GM19455 (cell line): ENCODE results near the gene PPP2R2D.

ENCODE experiments used
- ATAC-seq: cut with Tn5 transposase; IDR thresholded peaks from one replicate; pipeline ENCODE4 v1.9.1; 2021; ENCODE audit not compliant: unreplicated experiment

PPP2R2D gene

DNA sequence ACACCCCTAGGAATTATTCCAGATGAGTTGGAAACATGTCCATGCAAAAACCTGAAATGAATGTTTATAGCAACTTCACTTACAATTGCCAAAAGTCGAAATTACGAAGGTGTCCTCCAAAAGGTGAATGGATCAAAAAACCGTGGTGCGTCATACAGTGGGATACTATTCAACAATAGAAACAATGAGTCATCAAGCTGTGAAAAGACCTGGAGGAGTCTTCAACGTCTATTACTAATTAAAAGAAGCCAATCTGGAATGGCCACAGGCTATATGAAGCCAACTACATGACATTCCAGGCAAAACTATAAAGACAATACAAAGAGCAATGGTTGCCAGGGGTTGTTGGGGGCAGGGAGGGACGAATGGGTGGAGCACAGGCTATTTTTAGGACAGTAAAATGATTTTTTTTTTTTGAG lies 12.6 kb upstream of the PPP2R2D start:
- no peak for ATAC-seq

DNA sequence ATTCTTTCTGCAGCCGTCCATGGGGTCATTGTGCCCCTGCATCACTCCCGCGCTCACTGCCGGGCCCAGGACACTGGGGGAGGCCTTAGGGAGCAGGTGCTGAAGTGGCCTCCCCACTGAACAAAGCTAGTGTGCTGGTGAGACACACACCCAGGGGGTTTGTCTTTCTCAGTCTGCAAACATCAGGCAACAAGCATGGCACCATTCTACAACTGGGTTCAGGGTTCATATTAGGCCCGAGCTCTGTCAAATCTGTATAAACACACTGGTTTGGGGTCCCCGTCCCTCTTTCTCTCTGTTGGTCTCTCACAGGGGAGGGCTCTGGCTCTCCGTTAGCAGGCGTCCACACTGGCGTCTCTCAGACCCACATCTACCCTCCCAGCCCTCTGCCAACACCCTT lies 11.1 kb upstream of the PPP2R2D start:
- ATAC-seq = no peak

DNA sequence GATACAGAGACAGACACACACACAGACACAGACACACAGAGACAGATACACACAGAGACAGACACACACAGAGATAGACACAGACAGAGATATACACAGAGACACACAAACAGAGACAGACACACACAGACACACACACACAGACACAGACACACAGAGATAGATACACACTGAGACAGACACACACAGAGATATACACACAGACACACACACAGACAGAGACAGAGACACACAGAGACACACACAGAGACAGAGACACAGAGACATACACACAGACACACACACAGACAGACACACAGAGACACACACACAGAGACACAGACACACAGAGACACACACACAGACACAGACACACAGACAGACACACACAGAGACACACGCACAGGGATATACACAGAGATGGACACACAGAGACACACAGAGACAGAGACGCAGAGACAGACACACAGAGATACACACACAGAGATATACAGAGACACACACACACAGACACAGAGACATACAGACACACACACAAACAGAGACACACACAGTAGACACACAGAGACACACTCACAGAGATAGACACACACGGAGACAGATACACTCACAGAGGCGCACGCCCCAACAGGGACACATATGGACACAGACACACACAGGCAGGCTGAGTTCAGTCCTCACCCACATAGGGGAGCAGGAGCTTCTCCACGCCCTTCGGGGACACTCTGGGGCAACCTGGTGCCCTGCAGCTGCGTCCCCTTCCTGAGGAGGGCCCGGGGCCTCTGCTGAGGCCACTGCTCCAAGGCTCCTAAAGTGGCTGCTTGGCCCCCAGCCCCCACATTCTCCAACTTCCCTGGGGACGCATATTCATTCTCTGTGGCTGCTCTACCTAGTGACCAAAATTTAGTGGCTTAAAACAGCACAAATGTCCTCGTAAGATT lies 10.3 kb upstream of the PPP2R2D start:
- ATAC-seq = no peak

DNA sequence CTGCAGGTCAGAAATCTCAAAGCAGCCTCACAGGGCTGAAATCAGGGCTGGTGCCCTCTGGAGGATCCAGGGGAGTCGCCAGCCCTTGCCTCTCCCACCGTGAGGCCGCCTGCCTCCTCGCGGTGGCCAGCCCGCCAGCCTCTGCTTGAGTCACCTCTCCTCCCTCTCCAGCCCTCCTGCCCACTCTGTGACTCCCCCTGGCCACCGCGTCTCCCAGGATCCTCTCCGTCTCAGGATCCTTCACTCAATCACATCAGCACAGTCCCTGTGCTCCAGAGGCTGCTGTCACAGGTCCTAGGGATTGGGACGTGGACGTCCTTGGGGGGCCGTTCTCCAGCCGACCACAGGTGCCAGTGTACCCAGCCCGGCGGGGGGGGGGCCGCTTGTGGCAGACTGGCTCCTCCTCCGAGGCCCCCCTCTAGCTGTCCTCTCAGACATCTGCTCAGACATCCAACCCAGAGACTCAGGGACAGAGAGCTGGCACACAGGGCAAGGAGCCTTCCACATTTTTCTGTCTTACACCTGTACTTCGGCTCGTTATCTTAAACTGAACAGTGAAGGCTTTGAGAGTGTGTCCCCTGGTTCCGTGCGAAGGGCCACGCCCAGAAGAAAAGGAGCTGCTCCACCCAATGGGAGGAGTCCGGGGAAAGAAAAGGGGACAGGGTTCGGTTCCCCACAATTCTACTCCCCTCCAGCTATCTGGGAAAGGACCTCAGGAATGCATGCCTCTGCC lies 9.4 kb upstream of the PPP2R2D start:
- no peak for ATAC-seq

DNA sequence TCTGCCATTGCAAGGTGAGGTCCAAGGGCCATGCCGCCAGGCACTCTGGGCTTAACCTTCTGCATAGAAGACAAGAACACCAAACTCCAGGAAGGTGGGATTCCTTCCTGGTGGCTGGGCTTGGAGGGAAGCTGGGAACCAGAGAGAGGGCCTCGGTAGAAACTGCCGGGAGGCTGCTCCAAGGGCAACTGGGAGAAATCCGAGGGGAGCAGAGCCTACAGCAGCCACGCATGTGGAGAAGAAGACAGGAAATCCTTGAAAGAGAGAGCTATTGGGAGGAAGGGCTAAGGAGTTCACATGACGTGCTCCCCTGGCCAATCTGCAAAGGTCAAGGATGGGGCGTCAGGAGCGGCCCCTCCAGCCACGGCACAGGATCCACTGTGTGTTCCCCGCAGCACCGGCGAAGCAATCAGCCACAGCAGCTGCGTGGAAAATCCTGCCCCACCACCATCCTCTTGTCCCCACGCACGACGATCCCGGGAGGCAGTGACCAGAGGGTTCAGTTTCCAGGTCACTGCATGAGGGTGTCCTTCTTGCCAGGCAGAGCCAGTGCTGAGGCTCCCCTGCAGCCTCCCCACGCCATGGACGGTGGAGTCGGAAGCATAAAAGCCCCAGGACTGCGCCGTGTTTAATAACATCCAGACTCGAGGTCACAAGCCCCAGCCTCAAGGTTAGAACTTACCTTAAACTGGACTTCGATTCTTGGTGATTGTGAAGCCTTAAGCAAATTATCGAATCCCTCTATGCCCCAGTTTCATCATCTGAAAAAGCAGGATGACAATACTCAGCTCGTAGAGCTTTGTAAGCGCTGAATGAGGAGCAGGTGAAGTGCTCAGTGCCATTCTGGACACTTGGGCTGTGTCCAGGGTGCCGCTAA lies 8.6 kb upstream of the PPP2R2D start:
- no peak for ATAC-seq

DNA sequence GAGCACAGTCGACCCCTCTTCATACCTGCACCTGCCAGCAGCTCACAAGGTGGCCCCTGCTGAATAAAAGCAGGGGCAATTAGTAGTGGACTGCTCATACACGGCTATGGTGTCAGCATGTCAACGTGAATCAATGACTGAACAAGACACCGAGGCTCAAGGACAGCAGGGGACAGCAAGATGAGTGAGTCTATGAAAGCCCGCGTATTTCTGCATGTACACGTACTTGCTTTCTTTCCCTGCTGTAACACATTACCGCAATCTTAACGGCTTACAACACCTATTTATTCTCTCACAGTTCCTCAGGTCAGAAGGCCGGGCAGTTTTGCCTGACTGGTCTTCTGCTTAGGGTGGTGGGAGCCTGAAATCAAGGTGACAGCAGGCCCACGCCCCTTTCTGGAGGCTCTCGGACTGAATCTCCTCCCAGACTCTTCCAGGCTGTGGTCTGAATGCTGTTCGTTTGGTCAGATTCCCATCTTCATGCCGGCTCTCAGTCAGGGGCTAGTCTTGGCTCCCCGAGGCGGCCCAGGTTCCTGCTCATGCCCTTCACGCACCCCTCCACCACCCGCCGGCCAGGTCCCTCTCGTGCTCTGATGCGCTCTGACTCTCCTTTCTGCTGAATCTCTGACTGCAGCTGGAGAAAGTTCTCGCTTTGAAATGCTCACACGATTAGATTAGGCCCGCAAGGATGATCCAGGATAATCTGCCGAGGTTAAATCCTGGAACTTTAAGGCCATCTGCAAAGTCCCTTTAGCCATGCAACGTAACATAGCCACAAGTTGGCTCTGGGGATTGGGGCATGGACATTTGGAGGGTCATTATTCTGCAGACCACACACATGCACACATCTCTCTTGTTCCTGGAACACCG lies 7.8 kb upstream of the PPP2R2D start:
- ATAC-seq = no peak

DNA sequence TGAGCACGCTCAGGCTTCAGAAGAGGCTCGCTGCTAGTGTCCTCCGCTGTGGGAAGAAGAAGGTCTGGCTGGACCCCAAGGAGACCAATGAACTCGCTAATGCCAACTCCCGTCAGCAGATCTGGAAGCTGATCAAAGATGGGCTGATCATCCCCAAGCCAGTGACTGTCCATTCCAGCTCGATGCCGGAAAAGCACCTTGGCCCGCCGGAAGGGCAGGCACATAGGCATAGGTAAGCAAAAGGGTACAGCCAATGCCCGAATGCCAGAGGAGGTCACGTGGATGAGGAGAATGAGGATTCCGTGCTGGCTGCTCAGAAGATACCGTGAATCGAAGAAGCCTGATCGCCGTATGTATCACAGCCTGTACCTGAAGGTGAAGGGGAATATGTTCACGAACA lies 5.7 kb upstream of the PPP2R2D start:
- no peak for ATAC-seq

DNA sequence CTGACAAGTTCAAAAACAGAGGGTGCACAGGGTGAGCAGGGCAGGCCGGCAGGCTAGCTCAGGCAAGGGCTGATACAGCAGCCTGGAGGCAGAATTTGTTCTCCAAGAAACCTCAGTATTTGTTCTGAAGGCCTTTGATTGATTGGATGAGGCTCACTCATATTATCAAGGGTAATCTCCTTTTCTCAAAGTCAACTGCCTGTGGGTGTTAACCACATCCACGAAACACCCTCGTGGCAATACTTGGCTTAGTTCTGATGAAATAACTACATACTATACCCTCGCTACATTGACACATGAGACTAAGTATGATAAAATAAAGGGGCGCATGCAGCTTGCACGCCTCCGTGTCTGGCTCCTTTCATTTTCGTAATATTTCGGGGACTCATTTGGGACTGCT lies 4.4 kb upstream of the PPP2R2D start:
- ATAC-seq = no peak

DNA sequence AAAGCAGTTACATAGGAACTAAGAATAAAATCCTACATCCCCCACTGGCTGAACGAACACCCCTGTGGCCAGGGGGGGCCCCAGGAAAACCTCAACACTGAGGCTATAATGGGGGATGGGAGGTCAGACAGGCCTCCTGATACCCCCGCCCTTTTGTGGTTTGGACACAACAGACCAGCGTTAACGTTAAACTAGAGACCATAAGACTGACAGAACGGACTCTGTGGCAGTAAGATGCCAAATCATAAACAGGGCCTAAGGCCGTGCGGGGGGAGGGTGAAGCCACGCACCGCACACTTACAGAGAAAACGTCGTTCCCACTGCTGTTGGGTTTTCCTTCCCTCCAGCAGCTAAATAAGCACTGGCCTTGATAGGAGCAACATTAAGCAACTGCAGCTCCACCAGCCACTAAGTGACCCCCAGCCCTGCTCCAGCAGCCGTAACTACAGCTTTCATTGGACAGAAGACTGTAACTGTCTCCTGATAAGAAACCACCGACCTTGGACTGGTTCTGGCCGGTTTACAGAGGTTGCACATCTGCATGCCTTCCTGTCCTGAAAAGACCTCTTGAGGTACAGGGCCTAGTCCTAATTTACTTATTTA lies 3.4 kb upstream of the PPP2R2D start:
- no peak for ATAC-seq

DNA sequence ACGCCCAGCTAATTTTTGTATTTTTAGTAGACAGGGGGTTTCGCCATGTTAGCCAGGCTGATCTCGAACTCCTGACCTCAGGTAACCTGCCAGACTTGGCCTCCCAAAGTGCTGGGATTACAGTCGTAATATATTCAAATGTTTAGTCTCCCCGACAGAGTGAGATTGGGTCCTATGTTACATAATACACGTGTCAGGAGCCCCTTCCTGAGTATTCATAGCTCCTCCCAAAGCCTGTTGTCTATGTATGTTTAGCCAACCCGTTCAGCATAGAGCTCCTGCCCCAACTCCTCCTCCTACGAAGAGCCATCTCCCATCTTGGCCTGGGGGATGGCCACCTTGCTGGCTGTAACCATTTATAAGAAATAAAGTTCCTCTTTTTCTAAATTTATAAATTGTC lies 2.7 kb upstream of the PPP2R2D start:
- no peak for ATAC-seq

DNA sequence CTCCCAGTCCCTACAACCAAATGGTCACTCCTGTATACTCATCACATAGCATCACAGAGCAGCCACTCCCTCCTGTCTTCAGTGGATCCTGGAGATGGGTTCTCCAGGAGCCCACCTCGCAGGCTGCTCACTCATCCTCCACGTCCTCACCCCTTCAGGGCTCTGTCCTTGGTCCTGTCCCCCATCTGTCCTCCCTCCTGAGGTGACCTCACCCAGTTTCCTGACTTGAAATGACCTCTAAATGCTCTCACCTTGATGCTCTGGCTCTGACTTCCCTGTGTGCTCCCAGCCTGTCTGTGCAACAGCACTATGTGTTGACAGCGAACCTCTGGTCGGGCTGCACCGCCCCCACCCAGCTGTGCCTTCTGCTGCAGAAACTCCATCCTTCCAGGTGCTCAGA lies 2.1 kb upstream of the PPP2R2D start:
- ATAC-seq = no peak

DNA sequence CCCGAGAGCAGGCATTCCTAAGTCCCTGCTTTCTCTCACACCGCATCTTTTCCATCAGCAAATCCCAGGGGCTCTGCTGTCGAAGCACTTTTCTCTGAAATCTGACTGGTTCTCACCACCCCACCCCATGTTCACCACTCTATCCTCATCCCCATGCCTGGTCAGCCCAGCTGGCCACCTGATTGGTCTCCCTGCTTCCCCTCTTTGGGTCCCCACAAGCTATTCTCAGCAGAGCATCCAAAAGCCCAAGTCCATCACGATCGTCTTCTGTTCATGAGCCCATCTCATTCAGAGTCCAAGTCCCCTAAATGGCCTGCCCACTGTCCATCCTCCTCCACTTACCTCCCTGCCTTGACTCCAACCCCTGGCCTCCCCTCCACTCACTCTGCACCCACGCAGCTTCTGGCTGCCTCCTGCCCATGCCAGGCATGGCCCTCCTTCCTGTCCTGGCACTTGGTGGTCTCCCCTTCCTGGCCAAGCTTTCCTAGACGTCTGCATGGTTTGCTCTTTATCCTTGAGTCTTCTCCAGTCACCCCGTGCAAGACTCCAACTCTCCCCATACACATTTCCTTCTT lies 1.6 kb upstream of the PPP2R2D start:
- ATAC-seq = no peak

DNA sequence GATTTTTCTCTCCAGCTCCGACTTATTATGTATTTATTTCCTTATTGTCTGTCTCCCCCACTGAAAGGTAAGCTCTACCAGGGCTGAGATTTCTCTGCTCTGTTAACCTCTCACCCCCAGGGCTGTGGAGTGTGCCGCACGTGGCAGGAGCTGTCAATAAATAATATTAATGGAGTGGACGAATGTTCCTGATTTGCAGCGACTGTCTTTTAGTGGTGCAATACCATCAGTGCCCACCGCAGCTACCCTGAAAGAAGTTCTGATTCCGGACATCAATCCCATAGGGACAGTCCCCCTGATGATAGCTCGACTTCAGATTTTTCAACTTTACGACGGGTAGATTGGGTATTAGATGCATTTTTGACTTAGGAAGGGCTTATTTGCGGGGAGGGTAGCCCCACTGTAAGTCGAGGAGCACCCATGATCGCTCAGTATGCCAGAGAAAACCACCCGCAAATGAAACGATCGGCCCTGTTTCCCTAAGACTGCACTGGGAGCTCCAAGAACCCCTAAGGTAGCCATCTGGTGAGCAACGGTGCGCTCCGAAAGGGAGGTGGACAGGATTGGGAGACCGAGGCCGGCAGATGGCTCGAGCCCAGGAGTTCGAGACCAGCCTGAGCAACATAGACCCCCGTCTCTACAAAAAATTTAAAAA lies 986 bp upstream of the PPP2R2D start:
- no peak for ATAC-seq

DNA sequence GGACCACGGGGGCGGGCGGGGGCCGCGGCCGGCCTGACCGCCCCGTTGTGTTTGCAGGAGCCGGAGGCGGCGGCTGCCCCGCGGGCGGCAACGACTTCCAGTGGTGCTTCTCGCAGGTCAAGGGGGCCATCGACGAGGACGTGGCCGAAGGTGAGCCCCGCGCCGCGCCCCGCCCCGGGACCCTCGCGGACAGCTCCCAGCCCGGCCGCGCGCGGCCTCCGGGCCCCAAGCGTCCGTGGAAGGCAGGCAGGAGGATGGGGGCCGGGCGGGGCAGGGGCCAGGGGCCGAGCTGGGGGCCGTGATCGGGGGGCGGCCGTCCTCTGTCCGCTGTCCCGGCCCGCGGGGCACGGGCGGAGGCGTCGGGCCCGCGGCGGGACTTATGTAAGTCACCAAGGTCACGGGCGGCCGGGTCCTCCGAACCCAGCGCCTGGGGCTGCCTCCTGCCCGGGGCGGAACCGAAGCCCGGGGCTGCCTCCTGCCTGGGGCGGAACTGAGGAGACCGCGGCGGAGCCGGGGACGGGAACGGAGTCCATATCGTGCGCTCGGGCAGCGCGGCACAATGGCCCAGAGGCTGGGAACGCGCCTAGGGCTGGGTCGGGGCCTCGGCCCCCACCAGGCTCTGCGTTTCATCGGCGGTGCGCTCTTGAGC lies 497 bp downstream of the PPP2R2D start:
- ATAC-seq = peak; percentile 34

DNA sequence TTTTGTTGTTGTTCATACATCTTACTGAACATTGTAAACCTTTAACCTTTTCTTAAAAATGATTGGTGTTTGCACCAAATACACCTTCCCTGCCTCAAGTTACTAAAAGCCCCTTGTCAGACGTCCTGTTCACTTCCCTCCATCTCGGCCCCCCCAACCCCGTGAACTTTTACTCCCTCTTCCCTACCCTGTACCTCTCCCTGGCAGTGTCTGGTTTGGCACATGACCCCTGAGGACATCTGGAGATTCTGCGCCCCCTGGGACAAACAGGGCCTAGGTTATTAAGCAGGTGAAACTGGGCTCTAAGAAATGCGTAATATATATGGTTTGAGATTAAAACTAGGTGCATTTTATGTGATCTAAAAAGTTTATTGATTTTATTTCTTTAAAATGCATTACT lies 1.4 kb downstream of the PPP2R2D start:
- ATAC-seq = no peak

DNA sequence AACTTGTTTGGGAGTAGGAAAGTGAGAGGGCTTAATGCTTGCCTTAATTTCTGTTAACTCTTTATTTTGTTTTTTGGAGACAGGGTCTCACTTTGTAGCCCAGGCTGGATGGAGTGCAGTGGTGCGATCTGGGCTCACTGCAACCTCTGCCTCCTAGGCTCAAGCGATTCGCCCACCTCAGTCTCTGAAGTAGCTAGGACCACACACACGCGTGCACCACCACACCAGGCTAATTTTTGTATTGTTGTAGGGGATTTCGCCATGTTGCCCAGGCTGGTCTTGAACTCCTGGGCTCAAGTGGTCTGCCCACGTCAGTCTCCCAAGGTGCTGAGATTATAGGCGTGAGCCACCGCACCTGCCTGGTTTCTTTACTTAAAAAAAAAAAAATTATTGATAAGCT lies 1.9 kb downstream of the PPP2R2D start:
- ATAC-seq = no peak

DNA sequence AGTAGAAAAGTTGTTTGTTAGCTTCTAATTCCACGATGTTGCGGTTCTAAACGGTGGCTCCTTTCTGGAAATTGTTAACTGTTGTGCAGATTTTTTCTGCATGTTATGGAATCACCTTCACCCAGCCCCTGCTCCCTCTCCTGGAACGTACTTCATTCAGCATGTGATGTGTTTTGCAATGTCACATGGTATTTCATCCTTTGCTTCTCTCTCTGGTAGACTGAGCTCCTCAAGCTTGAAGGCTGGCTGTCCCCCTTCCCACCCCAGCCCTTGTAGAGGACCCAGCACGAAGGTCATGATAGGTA lies 4.4 kb downstream of the PPP2R2D start:
- ATAC-seq = no peak

DNA sequence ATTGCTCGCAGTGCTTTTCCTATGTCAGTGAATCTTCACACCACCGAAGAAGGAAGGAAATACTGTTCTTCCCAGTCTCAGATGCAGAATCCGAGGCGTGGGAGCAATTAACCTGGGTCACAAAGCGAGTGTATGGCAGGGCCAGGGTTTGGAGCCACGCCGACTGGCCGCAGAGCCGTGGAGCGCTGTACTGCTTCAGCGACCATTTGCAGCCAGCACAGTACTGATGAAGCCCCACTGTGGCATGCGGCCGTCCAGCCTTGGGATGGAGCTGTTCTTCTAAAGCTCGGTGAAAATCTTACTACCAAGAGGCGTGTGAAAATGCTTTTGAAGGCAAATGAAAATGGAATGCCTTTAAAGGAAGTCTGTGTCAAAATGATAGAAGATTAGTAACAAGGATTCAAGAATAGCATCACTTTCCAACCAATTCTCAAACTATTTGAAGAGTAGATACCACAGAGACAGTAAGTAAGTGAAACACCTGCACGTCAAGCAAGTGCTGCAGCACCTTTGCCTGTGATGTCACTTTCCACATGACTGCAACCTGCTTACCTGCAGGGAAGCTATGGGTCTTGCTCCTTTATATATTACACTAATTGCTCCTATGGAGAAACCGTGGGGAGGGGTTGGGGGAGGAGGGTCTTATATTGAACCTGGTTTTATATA lies 4.9 kb downstream of the PPP2R2D start:
- no peak for ATAC-seq
